H9 (cell line): ENCODE data around the gene CDC45. TPM values are rescaled to one million over a fixed set of nuclear protein-coding genes. Genes with fewer than 3 reads are reported as not detected.

Experiments used
- DNase-seq: peaks from one replicate; pipeline ENCODE4 v3.0.0-alpha.2; 2017
- H2AFZ ChIP-seq: one replicate; pipeline ENCODE4 v1.6.1; 2013; ENCODE audit warnings: mild to moderate bottlenecking, low read length, control low read depth, moderate library complexity
- H2AK5ac ChIP-seq: 2 replicates; pipeline ENCODE4 v1.6.1; 2013; ENCODE audit warnings: low read length, control low read depth, mixed read lengths; ENCODE audit not compliant: insufficient read length
- H2BK120ac ChIP-seq: one replicate; pipeline ENCODE4 v1.6.1; 2013; ENCODE audit warnings: low read depth, mild to moderate bottlenecking, low read length, control low read depth, inconsistent platforms; ENCODE audit not compliant: poor library complexity, severe bottlenecking
- H2BK12ac ChIP-seq: 2 replicates; pipeline ENCODE4 v1.6.1; 2013; ENCODE audit warnings: low read length, control low read depth, mixed read lengths, low read depth; ENCODE audit not compliant: insufficient read length
- H2BK15ac ChIP-seq: 2 replicates; pipeline ENCODE4 v1.6.1; 2013; ENCODE audit warnings: low read depth, low read length, control low read depth
- H2BK20ac ChIP-seq: one replicate; pipeline ENCODE4 v1.6.1; 2013; ENCODE audit warnings: low read depth, mild to moderate bottlenecking, low read length, control low read depth, inconsistent platforms; ENCODE audit not compliant: poor library complexity, severe bottlenecking
- H2BK5ac ChIP-seq: 2 replicates; pipeline ENCODE4 v1.6.1; 2013; ENCODE audit warnings: low read length, control low read depth, mixed read lengths; ENCODE audit not compliant: insufficient read length
- H3K14ac ChIP-seq: 2 replicates; pipeline ENCODE4 v1.6.1; 2013; ENCODE audit warnings: low read length, control low read depth; ENCODE audit not compliant: insufficient read depth
- H3K18ac ChIP-seq: 2 replicates; pipeline ENCODE4 v1.6.1; 2013; ENCODE audit warnings: low read depth, mild to moderate bottlenecking, mixed read lengths, low read length, control low read depth; ENCODE audit not compliant: insufficient read length
- H3K23ac ChIP-seq: 2 replicates; pipeline ENCODE4 v1.6.1; 2013; ENCODE audit warnings: low read length, control low read depth, mixed read lengths, low read depth; ENCODE audit not compliant: insufficient read length
- H3K23me2 ChIP-seq: 2 replicates; pipeline ENCODE4 v1.6.1; 2013; ENCODE audit warnings: low read depth, mild to moderate bottlenecking, mixed read lengths, low read length, control low read depth; ENCODE audit not compliant: insufficient read length, poor library complexity, severe bottlenecking
- H3K27ac ChIP-seq: 2 replicates; pipeline ENCODE4 v1.5.1; 2013; ENCODE audit warnings: low read length, control low read depth, mixed read lengths, low read depth; ENCODE audit not compliant: insufficient read length
- H3K27me3 ChIP-seq: 2 replicates; pipeline ENCODE4 v1.6.1; 2013; ENCODE audit warnings: low read length, control low read depth, inconsistent platforms; ENCODE audit not compliant: insufficient read depth
- H3K4ac ChIP-seq: 2 replicates; pipeline ENCODE4 v1.6.1; 2013; ENCODE audit warnings: low read depth, mild to moderate bottlenecking, control low read depth, inconsistent platforms, low read length, moderate library complexity
- H3K4me1 ChIP-seq: 2 replicates; pipeline ENCODE4 v1.6.1; 2013; ENCODE audit warnings: low read length, control low read depth, inconsistent platforms; ENCODE audit not compliant: insufficient read depth
- H3K4me2 ChIP-seq: 2 replicates; pipeline ENCODE4 v1.6.1; 2013; ENCODE audit warnings: low read length, control low read depth, mixed read lengths; ENCODE audit not compliant: insufficient read length, insufficient read depth
- H3K56ac ChIP-seq: 2 replicates; pipeline ENCODE4 v1.6.1; 2013; ENCODE audit warnings: low read depth, mild to moderate bottlenecking, mixed read lengths, low read length, control low read depth; ENCODE audit not compliant: insufficient read length
- H3K79me1 ChIP-seq: 2 replicates; pipeline ENCODE4 v1.6.1; 2013; ENCODE audit warnings: low read depth, mild to moderate bottlenecking, moderate library complexity, low read length, control low read depth, inconsistent platforms; ENCODE audit not compliant: insufficient read depth, poor library complexity, severe bottlenecking
- H3K79me2 ChIP-seq: 2 replicates; pipeline ENCODE4 v1.6.1; 2013; ENCODE audit warnings: low read length, control low read depth, inconsistent platforms; ENCODE audit not compliant: insufficient read depth
- H3K9ac ChIP-seq: 2 replicates; pipeline ENCODE4 v1.6.1; 2013; ENCODE audit warnings: low read length, control low read depth, mixed read lengths; ENCODE audit not compliant: insufficient read length; ENCODE audit errors: extremely low read depth
- H3K9me3 ChIP-seq: one replicate; pipeline ENCODE4 v1.6.1; 2013; ENCODE audit warnings: low read depth, low read length, inconsistent platforms; ENCODE audit not compliant: control insufficient read depth
- H3T11ph ChIP-seq: one replicate; pipeline ENCODE4 v1.6.1; 2013; ENCODE audit warnings: mild to moderate bottlenecking, low read length, control low read depth, inconsistent platforms
- H4K20me1 ChIP-seq: one replicate; pipeline ENCODE4 v1.6.1; 2013; ENCODE audit not compliant: control insufficient read depth, insufficient read length, insufficient read depth
- H4K5ac ChIP-seq: 2 replicates; pipeline ENCODE4 v1.6.1; 2013; ENCODE audit warnings: low read depth, mild to moderate bottlenecking, mixed read lengths, low read length, control low read depth; ENCODE audit not compliant: insufficient read length
- H4K8ac ChIP-seq: replicated peaks from 2 replicates; pipeline ENCODE4 v1.6.1; 2013; ENCODE audit warnings: low read length, control low read depth, mixed read lengths, low read depth; ENCODE audit not compliant: insufficient read length
- H4K91ac ChIP-seq: 2 replicates; pipeline ENCODE4 v1.6.1; 2013; ENCODE audit warnings: low read depth, mild to moderate bottlenecking, moderate library complexity, mixed read lengths, low read length, control low read depth; ENCODE audit not compliant: insufficient read length
- H3K27ac Mint-ChIP-seq, 3 experiments: 2 replicates in 2 of 3; 3 replicates in 1 of 3; pipeline ENCODE4 v1.8.0; 2020 to 2021; ENCODE audit warnings: mixed read lengths in 3 of 3, mild to moderate bottlenecking in 1 of 3, moderate library complexity in 1 of 3
- H3K27me3 Mint-ChIP-seq: 2 replicates; pipeline ENCODE4 v1.8.0; 2021; ENCODE audit warnings: low read depth, mild to moderate bottlenecking, moderate library complexity, mixed read lengths
- H3K36me3 Mint-ChIP-seq, 3 experiments: 2 replicates in 2 of 3; 3 replicates in 1 of 3; pipeline ENCODE4 v1.8.0; 2020 to 2021; ENCODE audit warnings: low read depth in 3 of 3, mixed read lengths in 3 of 3; ENCODE audit not compliant: insufficient read depth in 1 of 3
- H3K4me1 Mint-ChIP-seq, 2 experiments: 2 replicates each; pipeline ENCODE4 v1.8.0; 2020; ENCODE audit warnings: mixed read lengths in 2 of 2
- H3K4me3 Mint-ChIP-seq, 2 experiments: 2 replicates in 1 of 2; 3 replicates in 1 of 2; pipeline ENCODE4 v1.8.0; 2020 to 2021; ENCODE audit warnings: mild to moderate bottlenecking in 2 of 2, mixed read lengths in 2 of 2, moderate library complexity in 1 of 2
- H3K9me3 Mint-ChIP-seq, 2 experiments: 2 replicates in 1 of 2; 3 replicates in 1 of 2; pipeline ENCODE4 v1.8.0; 2020; ENCODE audit warnings: mild to moderate bottlenecking in 2 of 2, mixed read lengths in 2 of 2, moderate library complexity in 1 of 2
- WGBS: extraction: QIAGEN DNeasy Blood & Tissue Kit; methylation state at CpG from one replicate; pipeline ENCODE4 v1.1.7; 2013; ENCODE audit warnings: missing lambda C conversion rate, low lambda C conversion rate, mixed read lengths; ENCODE audit not compliant: insufficient read length; ENCODE audit errors: extremely low coverage; 5-methylcytosine and 5-hydroxymethylcytosine counted together
- total RNA-seq: library from RNA; stranded (reverse); gene quantifications from 2 replicates; pipeline ENCODE4 v1.2.1, GENCODE V29; 2021
- TF ChIP-seq, protein P1 (sequence below): fragments of 200-600 bp; sonication (generic); conservative IDR thresholded peaks from 3 replicates; pipeline ENCODE4 v1.8.0; 2021; ENCODE audit warnings: antibody characterized with exemption, mild to moderate bottlenecking

The CDC45 gene
- total RNA-seq, 1 experiment from 2014 or later, result 35.7 TPM

DNA sequence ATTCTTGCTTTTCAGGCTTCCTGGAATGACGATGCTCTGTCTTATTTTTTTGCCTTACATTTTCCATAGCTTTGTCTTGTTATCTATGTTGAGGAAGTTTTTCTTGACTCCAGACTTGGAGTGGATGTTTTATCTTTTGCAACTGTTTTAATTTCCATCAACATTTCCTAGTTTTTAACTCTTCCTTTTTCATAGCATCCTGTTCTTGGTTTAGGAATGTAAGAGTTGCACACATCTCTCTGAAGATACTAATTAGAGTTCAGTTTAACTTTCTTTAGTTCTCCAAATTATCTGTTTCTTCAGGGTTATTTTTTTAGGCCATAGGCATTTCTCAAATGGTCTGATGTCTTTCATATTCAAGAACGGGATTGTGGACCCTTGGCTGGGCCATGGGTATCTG, 34.1 kb downstream of the CDC45 start:
- no peak overlapping the region for H2AK5ac ChIP-seq
- H2BK5ac ChIP-seq, result no peak overlapping the region
- H2AFZ ChIP-seq, result no peak overlapping the region
- no peaks in the 10 kb centered on the region for H3K9me3 ChIP-seq
- Mint-ChIP-seq H3K4me1 (0 out of 4 replicates have a peak, but pooled peaks cover 0 to 3% of the 10 kb centered on the region in 2 experiments), H3K4me3 (no peak overlapping the region), H3K9me3 (no peaks in the 10 kb centered on the region), H3K36me3 (peaks cover 14 to 70% (median 61%) of the 10 kb centered on the region in 3 experiments; a peak in 6 of 7 replicates), H3K27me3 (no peaks in the 10 kb centered on the region; the same call in 1 of the 2 replicates), H3K27ac (no peak overlapping the region)
- H3K56ac ChIP-seq, result no peak overlapping the region
- H4K91ac ChIP-seq, result no peak overlapping the region
- no peaks in the 10 kb centered on the region for H3K79me1 ChIP-seq
- H3K27ac ChIP-seq, result no peak overlapping the region
- DNase-seq, result no peak
- no peak overlapping the region for H2BK12ac ChIP-seq
- no peak overlapping the region for H3K14ac ChIP-seq
- no peak overlapping the region for H3K18ac ChIP-seq
- no peak overlapping the region for H3K23ac ChIP-seq
- H3K4me1 ChIP-seq, result no peaks in the 10 kb centered on the region
- WGBS, result no CpG with 5 or more reads among the region's 2 CpGs
- H3K4ac ChIP-seq, result no peak overlapping the region
- no peak overlapping the region for H2BK20ac ChIP-seq
- H2BK120ac ChIP-seq, result no peak overlapping the region
- H3K23me2 ChIP-seq, result no peaks in the 10 kb centered on the region
- no peak overlapping the region for H3T11ph ChIP-seq
- H3K4me2 ChIP-seq, result no peak overlapping the region
- TF ChIP-seq, protein P1, sequence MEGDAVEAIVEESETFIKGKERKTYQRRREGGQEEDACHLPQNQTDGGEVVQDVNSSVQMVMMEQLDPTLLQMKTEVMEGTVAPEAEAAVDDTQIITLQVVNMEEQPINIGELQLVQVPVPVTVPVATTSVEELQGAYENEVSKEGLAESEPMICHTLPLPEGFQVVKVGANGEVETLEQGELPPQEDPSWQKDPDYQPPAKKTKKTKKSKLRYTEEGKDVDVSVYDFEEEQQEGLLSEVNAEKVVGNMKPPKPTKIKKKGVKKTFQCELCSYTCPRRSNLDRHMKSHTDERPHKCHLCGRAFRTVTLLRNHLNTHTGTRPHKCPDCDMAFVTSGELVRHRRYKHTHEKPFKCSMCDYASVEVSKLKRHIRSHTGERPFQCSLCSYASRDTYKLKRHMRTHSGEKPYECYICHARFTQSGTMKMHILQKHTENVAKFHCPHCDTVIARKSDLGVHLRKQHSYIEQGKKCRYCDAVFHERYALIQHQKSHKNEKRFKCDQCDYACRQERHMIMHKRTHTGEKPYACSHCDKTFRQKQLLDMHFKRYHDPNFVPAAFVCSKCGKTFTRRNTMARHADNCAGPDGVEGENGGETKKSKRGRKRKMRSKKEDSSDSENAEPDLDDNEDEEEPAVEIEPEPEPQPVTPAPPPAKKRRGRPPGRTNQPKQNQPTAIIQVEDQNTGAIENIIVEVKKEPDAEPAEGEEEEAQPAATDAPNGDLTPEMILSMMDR, result no peak
- H3K79me2 ChIP-seq, result no peaks in the 10 kb centered on the region
- no peak overlapping the region for H4K8ac ChIP-seq
- no peak overlapping the region for H3K9ac ChIP-seq
- H2BK15ac ChIP-seq, result no peak overlapping the region
- no peaks in the 10 kb centered on the region for H4K20me1 ChIP-seq
- H4K5ac ChIP-seq, result no peak overlapping the region
- no peaks in the 10 kb centered on the region for H3K27me3 ChIP-seq
